DND-41 (cell line): ENCODE data around the gene PCDH10.

Source experiments
- ATAC-seq: fragments of 200-7000 bp; cut with Tn5 transposase; 3 replicates; pipeline ENCODE4 v1.9.1; 2021; ENCODE audit warnings: low read depth; ENCODE audit not compliant: insufficient read depth
- DNase-seq: peaks from one replicate; pipeline ENCODE4 v3.0.0-alpha.2; 2020
- H2AFZ ChIP-seq: 2 replicates; pipeline ENCODE4 v1.6.0; 2012; ENCODE audit warnings: low read depth, low read length
- H3K27ac ChIP-seq: 2 replicates; pipeline ENCODE4 v1.5.1; 2012; ENCODE audit warnings: low read length, inconsistent platforms
- H3K27me3 ChIP-seq: fragments of 200-600 bp; sonication (generic); 2 replicates; pipeline ENCODE4 v1.6.0; 2012; ENCODE audit warnings: low read length, mild to moderate bottlenecking, inconsistent platforms; ENCODE audit not compliant: insufficient read depth, poor library complexity
- H3K36me3 ChIP-seq: 2 replicates; pipeline ENCODE4 v1.5.1; 2012; ENCODE audit warnings: low read length, inconsistent platforms; ENCODE audit not compliant: insufficient read depth
- H3K4me1 ChIP-seq: 2 replicates; pipeline ENCODE4 v1.5.1; 2012; ENCODE audit warnings: mild to moderate bottlenecking, low read length; ENCODE audit not compliant: insufficient read depth
- H3K4me2 ChIP-seq: 2 replicates; pipeline ENCODE4 v1.6.0; 2012; ENCODE audit warnings: mild to moderate bottlenecking, moderate library complexity, low read length, inconsistent platforms; ENCODE audit not compliant: insufficient read depth
- H3K4me3 ChIP-seq, 2 experiments: fragments of 200-600 bp in 1 of 2; shearing (Covaris generic) in 1 of 2; 2 replicates each; pipeline ENCODE4 v1.5.1; 2012 to 2016; ENCODE audit warnings: inconsistent platforms in 2 of 2, low read length in 2 of 2, mild to moderate bottlenecking in 2 of 2, low read depth in 1 of 2, moderate library complexity in 1 of 2
- H3K79me2 ChIP-seq: 2 replicates; pipeline ENCODE4 v1.6.0; 2012; ENCODE audit warnings: low read length, inconsistent platforms; ENCODE audit not compliant: insufficient read depth
- H3K9ac ChIP-seq: 2 replicates; pipeline ENCODE4 v1.6.0; 2012; ENCODE audit warnings: low read depth, mild to moderate bottlenecking, inconsistent platforms, low read length, moderate library complexity
- H3K9me3 ChIP-seq: 2 replicates; pipeline ENCODE4 v1.5.1; 2012; ENCODE audit warnings: low read length, moderate library complexity, mild to moderate bottlenecking, inconsistent platforms; ENCODE audit not compliant: insufficient read depth, severe bottlenecking
- H4K20me1 ChIP-seq: 2 replicates; pipeline ENCODE4 v1.6.0; 2012; ENCODE audit warnings: low read length; ENCODE audit not compliant: insufficient read depth
- CTCF ChIP-seq: IDR thresholded peaks from 2 replicates; pipeline ENCODE4 v1.5.1; 2012; ENCODE audit warnings: borderline replicate concordance, low read length, moderate library complexity, mild to moderate bottlenecking; ENCODE audit not compliant: poor library complexity, severe bottlenecking; ENCODE audit errors: extremely low read depth
- EZH2 ChIP-seq: IDR thresholded peaks from 3 replicates; pipeline ENCODE4 v1.6.1; 2012; ENCODE audit warnings: borderline replicate concordance, low read depth, mild to moderate bottlenecking, moderate library complexity, low read length, inconsistent platforms; ENCODE audit not compliant: severe bottlenecking

The PCDH10 gene

DNA sequence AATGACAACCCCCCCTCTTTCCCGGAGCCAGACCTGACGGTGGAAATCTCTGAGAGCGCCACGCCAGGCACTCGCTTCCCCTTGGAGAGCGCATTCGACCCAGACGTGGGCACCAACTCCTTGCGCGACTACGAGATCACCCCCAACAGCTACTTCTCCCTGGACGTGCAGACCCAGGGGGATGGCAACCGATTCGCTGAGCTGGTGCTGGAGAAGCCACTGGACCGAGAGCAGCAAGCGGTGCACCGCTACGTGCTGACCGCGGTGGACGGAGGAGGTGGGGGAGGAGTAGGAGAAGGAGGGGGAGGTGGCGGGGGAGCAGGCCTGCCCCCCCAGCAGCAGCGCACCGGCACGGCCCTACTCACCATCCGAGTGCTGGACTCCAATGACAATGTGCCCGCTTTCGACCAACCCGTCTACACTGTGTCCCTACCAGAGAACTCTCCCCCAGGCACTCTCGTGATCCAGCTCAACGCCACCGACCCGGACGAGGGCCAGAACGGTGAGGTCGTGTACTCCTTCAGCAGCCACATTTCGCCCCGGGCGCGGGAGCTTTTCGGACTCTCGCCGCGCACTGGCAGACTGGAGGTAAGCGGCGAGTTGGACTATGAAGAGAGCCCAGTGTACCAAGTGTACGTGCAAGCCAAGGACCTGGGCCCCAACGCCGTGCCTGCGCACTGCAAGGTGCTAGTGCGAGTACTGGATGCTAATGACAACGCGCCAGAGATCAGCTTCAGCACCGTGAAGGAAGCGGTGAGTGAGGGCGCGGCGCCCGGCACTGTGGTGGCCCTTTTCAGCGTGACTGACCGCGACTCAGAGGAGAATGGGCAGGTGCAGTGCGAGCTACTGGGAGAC is 1.6 kb downstream of the PCDH10 start:
- H3K9me3 ChIP-seq = peaks cover 56% of the 10 kb centered on the region
- H4K20me1 ChIP-seq = no peaks in the 10 kb centered on the region
- H3K4me1 ChIP-seq = peaks cover 19% of the 10 kb centered on the region
- no peaks in the 10 kb centered on the region for H3K79me2 ChIP-seq
- no peak overlapping the region for H2AFZ ChIP-seq
- TF ChIP-seq EZH2 = no peak
- no peak for TF ChIP-seq CTCF
- ATAC-seq (no peak), DNase-seq (no peak)
- no peak overlapping the region for H3K9ac ChIP-seq
- no peak overlapping the region for H3K4me3 ChIP-seq
- no peaks in the 10 kb centered on the region for H3K27me3 ChIP-seq
- H3K27ac ChIP-seq = no peak overlapping the region
- no peak overlapping the region for H3K4me2 ChIP-seq
- peaks cover 12% of the 10 kb centered on the region; the same call in 1 of the 2 replicates for H3K36me3 ChIP-seq

GRCh38 chr4:133151341-133151690 is 2.2 kb downstream of the PCDH10 start:
- TF ChIP-seq CTCF = no peak
- no peak for TF ChIP-seq EZH2
- no peak for ATAC-seq
- DNase-seq = no peak
- no peaks in the 10 kb centered on the region for H3K27me3 ChIP-seq
- H3K9me3 ChIP-seq = peaks cover 56% of the 10 kb centered on the region
- H3K4me1 ChIP-seq = peaks cover 20% of the 10 kb centered on the region
- H4K20me1 ChIP-seq = no peaks in the 10 kb centered on the region
- no peaks in the 10 kb centered on the region for H3K79me2 ChIP-seq
- H3K4me2 ChIP-seq = no peak overlapping the region
- H3K27ac ChIP-seq = no peak overlapping the region
- no peak overlapping the region for H2AFZ ChIP-seq
- H3K9ac ChIP-seq = no peak overlapping the region
- peak overlapping the region in 1 of 2 experiments; percentile 25; a peak in 1 of 4 replicates for H3K4me3 ChIP-seq
- H3K36me3 ChIP-seq = peaks cover 12% of the 10 kb centered on the region; the same call in 1 of the 2 replicates

- Histone ChIP-seq H3K9ac (no peak overlapping the region), H3K4me1 (peaks cover 25% of the 10 kb centered on the region), H3K79me2 (no peaks in the 10 kb centered on the region), H3K4me3 (peak overlapping the region in 1 of 2 experiments; percentile 25; a peak in 1 of 4 replicates), H3K27me3 (no peaks in the 10 kb centered on the region), H4K20me1 (no peaks in the 10 kb centered on the region), H3K36me3 (peaks cover 12% of the 10 kb centered on the region; the same call in 1 of the 2 replicates), H2AFZ (no peak overlapping the region), H3K4me2 (no peak overlapping the region), H3K27ac (no peak overlapping the region), H3K9me3 (peaks cover 53% of the 10 kb centered on the region)
- no peak for TF ChIP-seq EZH2
- DNase-seq (no peak), ATAC-seq (no peak)
Measured at GRCh38 chr4:133151691-133152329, 2.7 kb downstream of the PCDH10 start.

DNA sequence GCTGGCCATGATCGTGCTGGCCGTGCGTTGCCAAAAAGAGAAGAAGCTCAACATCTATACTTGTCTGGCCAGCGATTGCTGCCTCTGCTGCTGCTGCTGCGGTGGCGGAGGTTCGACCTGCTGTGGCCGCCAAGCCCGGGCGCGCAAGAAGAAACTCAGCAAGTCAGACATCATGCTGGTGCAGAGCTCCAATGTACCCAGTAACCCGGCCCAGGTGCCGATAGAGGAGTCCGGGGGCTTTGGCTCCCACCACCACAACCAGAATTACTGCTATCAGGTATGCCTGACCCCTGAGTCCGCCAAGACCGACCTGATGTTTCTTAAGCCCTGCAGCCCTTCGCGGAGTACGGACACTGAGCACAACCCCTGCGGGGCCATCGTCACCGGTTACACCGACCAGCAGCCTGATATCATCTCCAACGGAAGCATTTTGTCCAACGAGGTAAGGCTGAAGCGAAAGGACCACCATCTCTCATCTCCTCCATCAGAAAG is 3.3 kb downstream of the PCDH10 start:
- peaks cover 50% of the 10 kb centered on the region for H3K9me3 ChIP-seq
- DNase-seq (no peak), ATAC-seq (no peak)
- no peaks in the 10 kb centered on the region for H4K20me1 ChIP-seq
- H3K4me1 ChIP-seq = peaks cover 30% of the 10 kb centered on the region
- no peak overlapping the region for H2AFZ ChIP-seq
- H3K4me2 ChIP-seq = no peak overlapping the region
- H3K4me3 ChIP-seq = no peak overlapping the region
- no peaks in the 10 kb centered on the region for H3K27me3 ChIP-seq
- H3K36me3 ChIP-seq = peaks cover 12% of the 10 kb centered on the region; the same call in 1 of the 2 replicates
- H3K27ac ChIP-seq = no peak overlapping the region
- H3K79me2 ChIP-seq = no peaks in the 10 kb centered on the region
- TF ChIP-seq CTCF = no peak
- TF ChIP-seq EZH2 = no peak
- H3K9ac ChIP-seq = no peak overlapping the region
